Keratinocyte (primary cell): ENCODE measurements around the gene EPB41L2. TPM values are rescaled to one million over a fixed set of nuclear protein-coding genes. Genes with fewer than 3 reads are reported as not detected.

Source experiments
- DNase-seq: peaks from one replicate; pipeline ENCODE4 v3.0.0-alpha.2; 2011; ENCODE audit warnings: low read depth, missing footprints, low spot score
- FAIRE-seq: peaks from 2 replicates; lab custom pipeline; 2011; peaks lifted over from hg19 to GRCh38; lab: Jason Lieb, UNC
- H2AFZ ChIP-seq: 2 replicates; pipeline ENCODE4 v1.6.0; 2012; ENCODE audit warnings: low read length, control low read depth, inconsistent platforms; ENCODE audit not compliant: control insufficient read depth
- H3K27ac ChIP-seq: 2 replicates; pipeline ENCODE4 v1.5.1; 2011; ENCODE audit warnings: low read length; ENCODE audit not compliant: control insufficient read depth, insufficient read depth
- H3K27me3 ChIP-seq: 3 replicates; pipeline ENCODE4 v1.6.0; 2011; ENCODE audit warnings: low read length; ENCODE audit not compliant: control insufficient read depth, insufficient read depth; ENCODE audit errors: extremely low read depth
- H3K36me3 ChIP-seq, 2 experiments: 2 replicates in 1 of 2; 3 replicates in 1 of 2; pipeline ENCODE4 v1.5.1; 2011; ENCODE audit warnings: low read length in 2 of 2, mild to moderate bottlenecking in 1 of 2; ENCODE audit not compliant: control insufficient read depth in 2 of 2, insufficient read depth in 2 of 2; ENCODE audit errors: extremely low read depth in 1 of 2
- H3K4me1 ChIP-seq: 3 replicates; pipeline ENCODE4 v1.5.1; 2011; ENCODE audit warnings: low read length; ENCODE audit not compliant: control insufficient read depth, insufficient read depth; ENCODE audit errors: extremely low read depth
- H3K4me2 ChIP-seq: 3 replicates; pipeline ENCODE4 v1.6.0; 2011; ENCODE audit warnings: low read depth, low read length; ENCODE audit not compliant: control insufficient read depth, insufficient read depth; ENCODE audit errors: extremely low read depth
- H3K4me3 ChIP-seq, 3 experiments: fragments of 200-600 bp in 1 of 3; sonication (generic) in 1 of 3; 2 replicates in 2 of 3; 3 replicates in 1 of 3; pipeline ENCODE4 v1.5.1; 2011 to 2016; ENCODE audit warnings: low read length in 3 of 3, mild to moderate bottlenecking in 3 of 3, control low read depth in 2 of 3, inconsistent platforms in 1 of 3, low read depth in 1 of 3, mixed read lengths in 1 of 3, mixed run types in 1 of 3, moderate library complexity in 1 of 3; ENCODE audit not compliant: control insufficient read depth in 2 of 3, insufficient read depth in 2 of 3; ENCODE audit errors: extremely low read depth in 1 of 3
- H3K79me2 ChIP-seq: 2 replicates; pipeline ENCODE4 v1.6.0; 2012; ENCODE audit warnings: low read length; ENCODE audit not compliant: control insufficient read depth, insufficient read depth
- H3K9ac ChIP-seq: 3 replicates; pipeline ENCODE4 v1.6.0; 2011; ENCODE audit warnings: low read length; ENCODE audit not compliant: control insufficient read depth, insufficient read depth; ENCODE audit errors: extremely low read depth
- H3K9me1 ChIP-seq: 3 replicates; pipeline ENCODE4 v1.6.0; 2011; ENCODE audit warnings: low read length; ENCODE audit not compliant: control insufficient read depth, insufficient read depth; ENCODE audit errors: extremely low read depth
- H3K9me3 ChIP-seq: 2 replicates; pipeline ENCODE4 v1.5.1; 2012; ENCODE audit warnings: low read depth, low read length; ENCODE audit not compliant: control insufficient read depth
- H4K20me1 ChIP-seq: 3 replicates; pipeline ENCODE4 v1.6.0; 2011; ENCODE audit warnings: low read length; ENCODE audit not compliant: control insufficient read depth, insufficient read depth; ENCODE audit errors: extremely low read depth
- EZH2 ChIP-seq: IDR thresholded peaks from one replicate; pipeline ENCODE4 v1.6.1; 2012; ENCODE audit warnings: inconsistent platforms, mild to moderate bottlenecking, low read length, moderate library complexity
- dilution Hi-C: fragments of 300-500 bp; cut with MboI; formaldehyde crosslinking; loops from one replicate; pipeline ENCODE4 v1.7.0; 2020; ENCODE audit warnings: low sequenced_read_pairs; ENCODE audit not compliant: extremely low pct_ligation_motif_present
- polyA plus RNA-seq, 5 experiments: library from polyadenylated mRNA; depleted of rRNA in 3 of 5; stranded (reverse) in 3 of 5; stranded (forward) in 1 of 5; unstranded in 1 of 5; fragments of >200 nt; gene quantifications; 1 replicate in 1 of 5; 2 replicates in 3 of 5; 3 replicates in 1 of 5; pipeline versions ENCODE4 v1.2.1 to v1.2.3, GENCODE V29; 2011 to 2012; ENCODE audit warnings: missing spikeins in 2 of 5, low read depth in 1 of 5, low replicate concordance in 1 of 5
- TF ChIP-seq, protein P1 (sequence below), 3 experiments: IDR thresholded peaks in 1 of 3; conservative IDR thresholded peaks in 1 of 3; optimal IDR thresholded peaks in 1 of 3; 2 replicates in 2 of 3; 3 replicates in 1 of 3; pipeline versions ENCODE3 to v1.5.1; 2011; ENCODE audit warnings: low read length in 3 of 3, mild to moderate bottlenecking in 3 of 3, moderate library complexity in 2 of 3, control low read depth in 1 of 3, inconsistent platforms in 1 of 3; ENCODE audit not compliant: insufficient read depth in 2 of 3; ENCODE audit errors: extremely low read depth in 1 of 3

The EPB41L2 gene
- polyA plus RNA-seq, 1 donor (not counting 4 experiments of a cell fraction or from before 2014, with no cell fraction given): 22.0 TPM

DNA sequence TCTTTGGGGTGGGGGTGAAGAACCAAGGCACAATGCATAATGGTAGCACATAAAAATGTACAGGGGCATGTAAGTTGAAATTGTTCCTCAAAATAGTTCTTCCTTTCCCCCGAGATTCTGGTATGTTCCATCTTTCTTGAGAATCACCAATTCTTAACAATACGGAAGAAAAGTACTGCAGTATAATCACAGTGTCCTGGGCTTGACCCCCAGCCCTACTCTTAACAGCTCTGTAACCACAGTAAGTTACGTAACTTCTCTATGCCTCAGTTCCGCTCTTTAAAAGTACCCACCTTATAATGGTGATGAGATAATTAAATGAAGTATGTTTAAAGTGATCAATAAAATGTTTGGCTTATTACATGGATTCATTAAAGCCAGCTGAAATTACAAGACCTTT lies 131.4 kb downstream of the EPB41L2 start:
- DNase-seq (no peak), FAIRE-seq (no peak)
- no peaks in the 10 kb centered on the region for H3K79me2 ChIP-seq

DNA sequence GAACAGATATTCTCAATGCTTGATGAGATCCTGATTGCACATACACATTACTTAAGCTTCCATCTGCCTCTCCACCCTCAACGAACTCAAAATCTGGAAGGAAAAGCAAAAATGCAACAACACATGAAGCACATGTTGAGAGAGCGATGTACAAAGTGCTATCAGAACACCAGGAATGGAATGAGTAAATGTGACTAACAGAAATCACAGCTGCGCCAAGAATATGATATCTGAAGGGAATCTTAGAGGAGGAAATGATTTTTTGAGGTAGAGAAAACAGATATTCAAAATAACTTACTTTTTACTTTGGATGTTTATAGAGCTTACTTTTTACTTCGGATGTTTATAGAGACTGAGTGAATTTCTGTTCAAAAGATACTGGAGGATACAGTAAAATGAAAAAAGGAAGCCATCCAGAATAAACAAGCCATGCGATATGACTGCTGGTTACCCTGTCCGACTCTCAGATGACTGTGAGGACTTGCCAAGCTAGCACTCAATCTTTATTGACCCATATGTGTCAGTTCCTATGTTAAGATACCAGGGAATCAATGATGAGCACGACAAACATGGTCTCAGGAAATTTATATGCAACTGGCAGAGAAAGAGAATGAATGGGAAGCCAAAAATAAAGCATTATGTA lies 133.9 kb downstream of the EPB41L2 start:
- peak; percentile 29 for FAIRE-seq

More for the DNA sequence above, 131.4 kb downstream of the EPB41L2 start:
- dilution Hi-C loops: no loop called here
- no peaks in the 10 kb centered on the region for H4K20me1 ChIP-seq
- no peaks in the 10 kb centered on the region for H3K9me1 ChIP-seq
- no peak overlapping the region for H3K4me2 ChIP-seq
- H2AFZ ChIP-seq: no peak overlapping the region
- H3K9ac ChIP-seq: no peak overlapping the region
- no peaks in the 10 kb centered on the region for H3K27me3 ChIP-seq
- no peak for TF ChIP-seq EZH2
- TF ChIP-seq, protein P1, sequence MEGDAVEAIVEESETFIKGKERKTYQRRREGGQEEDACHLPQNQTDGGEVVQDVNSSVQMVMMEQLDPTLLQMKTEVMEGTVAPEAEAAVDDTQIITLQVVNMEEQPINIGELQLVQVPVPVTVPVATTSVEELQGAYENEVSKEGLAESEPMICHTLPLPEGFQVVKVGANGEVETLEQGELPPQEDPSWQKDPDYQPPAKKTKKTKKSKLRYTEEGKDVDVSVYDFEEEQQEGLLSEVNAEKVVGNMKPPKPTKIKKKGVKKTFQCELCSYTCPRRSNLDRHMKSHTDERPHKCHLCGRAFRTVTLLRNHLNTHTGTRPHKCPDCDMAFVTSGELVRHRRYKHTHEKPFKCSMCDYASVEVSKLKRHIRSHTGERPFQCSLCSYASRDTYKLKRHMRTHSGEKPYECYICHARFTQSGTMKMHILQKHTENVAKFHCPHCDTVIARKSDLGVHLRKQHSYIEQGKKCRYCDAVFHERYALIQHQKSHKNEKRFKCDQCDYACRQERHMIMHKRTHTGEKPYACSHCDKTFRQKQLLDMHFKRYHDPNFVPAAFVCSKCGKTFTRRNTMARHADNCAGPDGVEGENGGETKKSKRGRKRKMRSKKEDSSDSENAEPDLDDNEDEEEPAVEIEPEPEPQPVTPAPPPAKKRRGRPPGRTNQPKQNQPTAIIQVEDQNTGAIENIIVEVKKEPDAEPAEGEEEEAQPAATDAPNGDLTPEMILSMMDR (optimal IDR thresholded peaks at IDR 0.05 in 1 of 3, IDR thresholded peaks at IDR 0.05 in 1 of 3, conservative IDR thresholded peaks at IDR 0.05 in 1 of 3; ENCODE audit: extremely low read depth in 1 of 3, insufficient read depth in 2 of 3, low read length in 3 of 3): no peak
- no peaks in the 10 kb centered on the region for H3K4me1 ChIP-seq
- no peaks in the 10 kb centered on the region for H3K36me3 ChIP-seq
- no peak overlapping the region for H3K27ac ChIP-seq
- H3K9me3 ChIP-seq: no peaks in the 10 kb centered on the region
- H3K4me3 ChIP-seq: no peak overlapping the region

More for the DNA sequence above, 133.9 kb downstream of the EPB41L2 start:
- no peaks in the 10 kb centered on the region for H4K20me1 ChIP-seq
- H3K4me1 ChIP-seq: no peaks in the 10 kb centered on the region
- no peak overlapping the region for H2AFZ ChIP-seq
- H3K9me1 ChIP-seq: no peaks in the 10 kb centered on the region
- H3K36me3 ChIP-seq: no peaks in the 10 kb centered on the region
- no peaks in the 10 kb centered on the region for H3K9me3 ChIP-seq
- H3K79me2 ChIP-seq: no peaks in the 10 kb centered on the region
- H3K27me3 ChIP-seq: no peaks in the 10 kb centered on the region
- dilution Hi-C loops: no loop called here
- H3K4me2 ChIP-seq: no peak overlapping the region
- H3K9ac ChIP-seq: no peak overlapping the region
- no peak overlapping the region for H3K4me3 ChIP-seq
- no peak for DNase-seq
- H3K27ac ChIP-seq: no peak overlapping the region
- TF ChIP-seq EZH2: no peak
- TF ChIP-seq, protein P1 (optimal IDR thresholded peaks at IDR 0.05 in 1 of 3, IDR thresholded peaks at IDR 0.05 in 1 of 3, conservative IDR thresholded peaks at IDR 0.05 in 1 of 3; ENCODE audit: extremely low read depth in 1 of 3, insufficient read depth in 2 of 3, low read length in 3 of 3): no peak
